GM12878 (cell line): Measurements from ENCODE around the gene HMHB1. TPM values are rescaled to one million over a fixed set of nuclear protein-coding genes. Genes with fewer than 3 reads are reported as not detected.

Source experiments
- ATAC-seq: fragments of 200-7000 bp; cut with Tn5 transposase; 3 replicates; pipeline ENCODE4 v1.9.1; 2020; ENCODE audit warnings: mild to moderate bottlenecking, moderate library complexity
- BruUV-seq: library from RNA; stranded (reverse); fragments of 400-500 nt; replicated peaks from 2 replicates; lab custom pipeline; 2021; lab: Mats Ljungman, UMichigan
- CTCF ChIA-PET: fragments of 300-600 bp; sonication (Branson Sonifier 250); formaldehyde crosslinking; extraction: SDS; loops from one replicate; lab custom pipeline; 2021; ENCODE audit warnings: inconsistent platforms; lab: Yijun Ruan, JAX
- POLR2A ChIA-PET: fragments of 350-600 bp; formaldehyde crosslinking; extraction: SDS; loops from one replicate; lab custom pipeline; 2021; ENCODE audit warnings: inconsistent platforms; lab: Charles Lee
- RAD21 ChIA-PET: fragments of 300-600 bp; sonication (Branson Sonifier 250); formaldehyde crosslinking; loops from one replicate; lab custom pipeline; 2023; ENCODE audit warnings: antibody characterized with exemption; ENCODE audit not compliant: unreplicated experiment; lab: Charles Lee
- SMC1A ChIA-PET: fragments of 300-600 bp; sonication (Branson Sonifier 250); formaldehyde crosslinking; loops from one replicate; lab custom pipeline; 2023; ENCODE audit not compliant: unreplicated experiment, uncharacterized antibody; lab: Charles Lee
- DNase-seq: peaks from one replicate; pipeline ENCODE4 v3.0.0-alpha.2; 2011; ENCODE audit warnings: low read depth, low spot score
- FAIRE-seq: peaks from 3 replicates; lab custom pipeline; 2011; peaks lifted over from hg19 to GRCh38; lab: Jason Lieb, UNC
- H2AFZ ChIP-seq: 2 replicates; pipeline ENCODE4 v1.6.0; 2011; ENCODE audit warnings: low read depth, low read length, control low read depth; ENCODE audit not compliant: control insufficient read depth
- H3K27ac ChIP-seq: 2 replicates; pipeline ENCODE4 v1.5.1; 2011; ENCODE audit warnings: control low read depth; ENCODE audit not compliant: control insufficient read depth, insufficient read depth
- H3K27me3 ChIP-seq, 2 experiments: replicated peaks in 1 of 2; 2 replicates each; pipeline versions ENCODE4 v1.6.0 to v1.6.1; 2011; ENCODE audit warnings: low read length in 1 of 2; ENCODE audit not compliant: control insufficient read depth in 2 of 2, insufficient read depth in 2 of 2
- H3K36me3 ChIP-seq, 2 experiments: 2 replicates each; pipeline ENCODE4 v1.5.1; 2011; ENCODE audit warnings: low read length in 1 of 2; ENCODE audit not compliant: control insufficient read depth in 2 of 2, insufficient read depth in 2 of 2
- H3K4me1 ChIP-seq: 2 replicates; pipeline ENCODE4 v1.6.1; 2011; ENCODE audit warnings: mild to moderate bottlenecking, low read length, moderate library complexity, mixed read lengths; ENCODE audit not compliant: control insufficient read depth, insufficient read depth
- H3K4me2 ChIP-seq: 2 replicates; pipeline ENCODE4 v1.6.0; 2011; ENCODE audit warnings: control low read depth; ENCODE audit not compliant: control insufficient read depth, insufficient read depth
- H3K4me3 ChIP-seq: fragments of 200-600 bp; sonication (generic); 2 replicates; pipeline ENCODE4 v1.5.1; 2016
- H3K79me2 ChIP-seq: 2 replicates; pipeline ENCODE4 v1.6.0; 2011; ENCODE audit warnings: low read length; ENCODE audit not compliant: control insufficient read depth, insufficient read depth
- H3K9ac ChIP-seq: 2 replicates; pipeline ENCODE4 v1.8.0; 2011; ENCODE audit warnings: low read length, control low read depth, mixed read lengths; ENCODE audit not compliant: control insufficient read depth, insufficient read depth
- H3K9me3 ChIP-seq: replicated peaks from 3 replicates; pipeline ENCODE4 v1.5.1; 2011; ENCODE audit warnings: mild to moderate bottlenecking, low read length; ENCODE audit not compliant: control insufficient read depth, insufficient read depth
- H4K20me1 ChIP-seq: 2 replicates; pipeline ENCODE4 v1.6.0; 2011; ENCODE audit not compliant: control insufficient read depth, insufficient read depth
- ASH2L ChIP-seq: fragments of 300-600, 200-600 bp; sonication (generic); IDR thresholded peaks from 2 replicates; pipeline ENCODE4 v1.6.1; 2017; ENCODE audit warnings: low read depth, mild to moderate bottlenecking, borderline replicate concordance
- BACH1 ChIP-seq: fragments of 450-650 bp; IDR thresholded peaks from 2 replicates; pipeline ENCODE4 v1.6.1; 2017; ENCODE audit warnings: mild to moderate bottlenecking, borderline replicate concordance
- CBX3 ChIP-seq: fragments of 200-600 bp; sonication (generic); IDR thresholded peaks from 2 replicates; pipeline ENCODE4 v1.6.1; 2016; ENCODE audit warnings: low read depth, borderline replicate concordance
- CREM ChIP-seq: IDR thresholded peaks from 2 replicates; pipeline ENCODE4 v1.6.1; 2014; ENCODE audit warnings: antibody characterized with exemption, low read depth
- MAX ChIP-seq: IDR thresholded peaks from 2 replicates; pipeline ENCODE4 v1.6.1; 2012; ENCODE audit warnings: low read depth, low read length, improper control_type of control experiment
- MTA3 ChIP-seq: IDR thresholded peaks from 2 replicates; pipeline ENCODE4 v1.6.1; 2012; ENCODE audit warnings: low read length, inconsistent platforms, borderline replicate concordance
- NFIC ChIP-seq: IDR thresholded peaks from 2 replicates; pipeline ENCODE4 v1.6.1; 2012; ENCODE audit warnings: low read depth, mild to moderate bottlenecking, inconsistent platforms, low read length, moderate library complexity
- NKRF ChIP-seq: fragments of 450-650 bp; conservative IDR thresholded peaks from 2 replicates; pipeline ENCODE4 v1.6.1; 2017; ENCODE audit warnings: mild to moderate bottlenecking, moderate library complexity
- POLR2AphosphoS5 ChIP-seq: IDR thresholded peaks from 2 replicates; pipeline ENCODE4 v1.6.1; 2011; ENCODE audit warnings: mild to moderate bottlenecking, low read length, inconsistent platforms
- RBBP5 ChIP-seq: fragments of 200-600 bp; sonication (generic); conservative IDR thresholded peaks from 2 replicates; pipeline ENCODE4 v1.6.1; 2016
- SIX5 ChIP-seq: IDR thresholded peaks from 2 replicates; pipeline ENCODE4 v1.6.1; 2011; ENCODE audit warnings: mild to moderate bottlenecking, low read depth, low read length, moderate library complexity; ENCODE audit not compliant: severe bottlenecking
- SMAD1 ChIP-seq: fragments of 450-650 bp; IDR thresholded peaks from 2 replicates; pipeline ENCODE4 v1.6.1; 2018; ENCODE audit warnings: mild to moderate bottlenecking, low read depth; ENCODE audit not compliant: partially characterized antibody
- SMARCA5 ChIP-seq: fragments of 450-650 bp; IDR thresholded peaks from 2 replicates; pipeline ENCODE4 v1.6.1; 2017; ENCODE audit warnings: mild to moderate bottlenecking
- STAT3 ChIP-seq: IDR thresholded peaks from 2 replicates; pipeline ENCODE4 v1.6.1; 2011; ENCODE audit warnings: low read depth, low read length, improper control_type of control experiment
- YBX1 ChIP-seq: fragments of 450-650 bp; IDR thresholded peaks from 2 replicates; pipeline ENCODE4 v1.6.1; 2016; ENCODE audit warnings: antibody characterized with exemption
- ZBTB33 ChIP-seq: fragments of 450-650 bp; IDR thresholded peaks from 2 replicates; pipeline ENCODE4 v1.6.1; 2017; ENCODE audit warnings: mild to moderate bottlenecking
- ZNF384 ChIP-seq: IDR thresholded peaks from 2 replicates; pipeline ENCODE4 v1.6.1; 2012; ENCODE audit warnings: low read depth, mild to moderate bottlenecking, low read length, improper control_type of control experiment, borderline replicate concordance
- ZZZ3 ChIP-seq: IDR thresholded peaks from 2 replicates; pipeline ENCODE4 v1.6.1; 2011; ENCODE audit warnings: low read depth; ENCODE audit not compliant: control insufficient read depth, insufficient read length
- in situ Hi-C: fragments of 300-500 bp; cut with MboI; formaldehyde crosslinking; loops from 9 replicates; pipeline ENCODE4 v1.14.3; 2018; ENCODE audit warnings: mixed read lengths
- intact Hi-C: fragments of 100-400 bp; cut with micrococcal nuclease; formaldehyde crosslinking; loops from one replicate; pipeline ENCODE4 v1.14.2; 2022; ENCODE audit not compliant: unreplicated experiment
- polyA plus RNA-seq, 11 experiments: library from polyadenylated mRNA; depleted of rRNA in 4 of 11; unstranded in 6 of 11; stranded (reverse) in 5 of 11; fragments of >200 nt; fragmentation: Nextera tagmentation in 4 of 11; fragmentation: Illumina TruSeq in 1 of 11; extraction: Ambion mirVana in 4 of 11; extraction: Trizol in 1 of 11; gene quantifications; 1 replicate in 1 of 11; 2 replicates in 10 of 11; pipeline versions ENCODE4 v1.2.1 to v1.2.3, GENCODE V29; 2011 to 2016; ENCODE audit warnings: inconsistent platforms in 2 of 11, missing spikeins in 2 of 11, low read depth in 1 of 11
- total RNA-seq, 4 experiments: library from RNA; depleted of rRNA in 3 of 4; stranded (reverse); fragments of >200 nt in 3 of 4; fragmentation: Illumina TruSeq in 1 of 4; extraction: Trizol in 1 of 4; gene quantifications; 2 replicates each; pipeline versions ENCODE4 v1.2.1 to v1.2.3, GENCODE V29; 2013 to 2021

HMHB1 gene
- total and polyA plus RNA-seq, 10 of the 15 experiments (the other 5 are each of a cell fraction or from before 2014, with no cell fraction given) = 0.45 to 20.3 (median 4.6) TPM

DNA sequence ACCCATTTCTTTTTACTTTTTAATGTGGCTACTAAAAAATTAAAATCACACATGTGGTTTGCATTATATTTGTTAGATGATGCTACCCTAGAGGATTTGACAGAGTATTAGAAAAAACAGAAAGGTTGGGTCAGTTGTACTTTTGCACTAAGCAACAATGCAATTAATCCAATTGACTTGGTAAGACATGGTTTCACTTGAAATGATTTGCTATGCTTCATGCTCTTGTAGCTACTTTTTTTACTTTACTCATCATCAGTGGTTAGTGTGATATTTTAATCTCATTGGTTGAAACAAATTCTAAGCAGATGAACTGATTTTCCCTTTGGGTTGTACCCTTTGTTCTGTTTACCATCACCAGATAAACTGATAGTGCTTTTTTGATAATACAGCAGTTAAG is 39.4 kb downstream of the HMHB1 start:
- TF ChIP-seq BACH1 (no peak), CBX3 (no peak), SMARCA5 (no peak), YBX1 (no peak), CREM (no peak), RBBP5 (no peak), ZZZ3 (no peak), SIX5 (no peak), ZBTB33 (no peak), NFIC (no peak), NKRF (no peak), SMAD1 (no peak), ZNF384 (no peak), MAX (no peak), MTA3 (no peak), ASH2L (no peak), STAT3 (no peak), POLR2AphosphoS5 (no peak)
- no peak overlapping the region for H2AFZ ChIP-seq
- no peak overlapping the region for H3K27ac ChIP-seq
- no peaks in the 10 kb centered on the region; the same call in 2 of the 3 replicates for H3K9me3 ChIP-seq
- H3K9ac ChIP-seq = no peak overlapping the region
- ChIA-PET SMC1A (no interaction called here), POLR2A (no interaction called here), CTCF (no interaction called here), RAD21 (no interaction called here)
- ATAC-seq (no peak), DNase-seq (no peak), FAIRE-seq (peak; percentile 56)
- no peaks in the 10 kb centered on the region for H3K79me2 ChIP-seq
- no peak overlapping the region for H3K4me2 ChIP-seq
- H4K20me1 ChIP-seq = no peaks in the 10 kb centered on the region
- no TSS peak for BruUV-seq
- H3K4me3 ChIP-seq = no peak overlapping the region
- no peaks in the 10 kb centered on the region for H3K27me3 ChIP-seq
- intact Hi-C loops (no loop called here), in situ Hi-C loops (no loop called here)
- H3K36me3 ChIP-seq = no peaks in the 10 kb centered on the region
- no peaks in the 10 kb centered on the region for H3K4me1 ChIP-seq
